PC-3 (cell line): ENCODE results near the gene NTRK1.

ENCODE experiments used
- CTCF ChIP-seq: fragments of 300-600 bp; sonication (generic); conservative IDR thresholded peaks from 2 replicates; pipeline ENCODE4 v1.5.1; 2017; ENCODE audit warnings: antibody characterized with exemption, low read depth, mild to moderate bottlenecking, low read length
- EZH2 ChIP-seq: fragments of 300-600 bp; sonication (generic); IDR thresholded peaks from one replicate; pipeline ENCODE4 v1.6.1; 2017; ENCODE audit warnings: antibody characterized with exemption, mild to moderate bottlenecking, low read length; ENCODE audit not compliant: unreplicated experiment
- EZH2phosphoT487 ChIP-seq: fragments of 300-600 bp; sonication (generic); IDR thresholded peaks from 2 replicates; pipeline ENCODE4 v1.6.1; 2018; ENCODE audit warnings: mild to moderate bottlenecking, antibody characterized with exemption, low read length, borderline replicate concordance

- no peak for TF ChIP-seq CTCF
- no peak for TF ChIP-seq EZH2phosphoT487
- TF ChIP-seq EZH2, result no peak
Measured at GRCh38 chr1:156842618-156843300, 17.9 kb upstream of the NTRK1 start.
